Kidney (tissue), 14 donors: ENCODE data around the gene RTP5. TPM values are rescaled to one million over a fixed set of nuclear protein-coding genes. Genes with fewer than 3 reads are reported as not detected.

ENCODE experiments used
- DNase-seq, 5 donors: peaks; one replicate each; pipeline ENCODE4 v3.0.0-alpha.2; 2013 to 2020
- FAIRE-seq: peaks from 2 replicates; lab custom pipeline; 2012; peaks lifted over from hg19 to GRCh38; lab: Jason Lieb, UNC
- H3K27ac ChIP-seq, 2 donors: one replicate each; pipeline ENCODE4 v1.7.0; 2013; ENCODE audit warnings: low read depth in 2 of 2, low read length in 2 of 2, inconsistent platforms in 1 of 2
- H3K27me3 ChIP-seq: one replicate; pipeline ENCODE4 v1.7.1; 2013; ENCODE audit warnings: low read length, inconsistent platforms; ENCODE audit not compliant: control insufficient read depth, insufficient read depth
- H3K36me3 ChIP-seq, 3 donors: one replicate each; pipeline versions ENCODE4 v1.7.0 to v1.7.1; 2013; ENCODE audit warnings: low read length in 3 of 3, control low read depth in 1 of 3, inconsistent platforms in 1 of 3; ENCODE audit not compliant: insufficient read depth in 3 of 3, control insufficient read depth in 2 of 3
- H3K4me1 ChIP-seq, 3 donors: one replicate each; pipeline versions ENCODE4 v1.7.0 to v1.7.1; 2013; ENCODE audit warnings: low read length in 3 of 3, inconsistent platforms in 1 of 3, low read depth in 1 of 3; ENCODE audit not compliant: control insufficient read depth in 2 of 3, insufficient read depth in 2 of 3
- H3K4me3 ChIP-seq, 3 donors: one replicate each; pipeline versions ENCODE4 v1.7.0 to v1.8.1; 2013; ENCODE audit warnings: low read length in 3 of 3, control low read depth in 1 of 3, inconsistent platforms in 1 of 3
- H3K9ac ChIP-seq, 3 donors: one replicate each; pipeline versions ENCODE4 v1.7.0 to v1.7.1; 2013; ENCODE audit warnings: low read length in 3 of 3, control low read depth in 1 of 3, inconsistent platforms in 1 of 3
- H3K9me3 ChIP-seq, 3 donors: one replicate each; pipeline versions ENCODE4 v1.7.0 to v1.7.1; 2013; ENCODE audit warnings: low read length in 3 of 3, control low read depth in 1 of 3, inconsistent platforms in 1 of 3; ENCODE audit not compliant: control insufficient read depth in 2 of 3, insufficient read depth in 1 of 3
- intact Hi-C: fragments of 100-400 bp; cut with DNase I; formaldehyde crosslinking; loops from one replicate; pipeline ENCODE4 v1.11.1; 2022
- polyA plus RNA-seq: library from polyadenylated mRNA; stranded (reverse); fragments of 350-450 nt; fragmentation: Illumina TruSeq; extraction: RNeasy Lipid Tissue Mini Kit (QIAGEN cat#74804); gene quantifications from one replicate; pipeline ENCODE4 v1.2.3, GENCODE V29; 2014; ENCODE audit warnings: low read depth, low replicate concordance; ENCODE audit not compliant: insufficient read depth
- total RNA-seq: library from RNA; stranded (reverse); fragmentation: NEBNext Ultra II Directional; extraction: Animal tissue kit (Norgen Biotek cat#: 25700); gene quantifications from one replicate; pipeline ENCODE4 v1.2.1, GENCODE V29; 2021
- TF ChIP-seq, protein P1 (sequence below): IDR thresholded peaks from 3 replicates; pipeline ENCODE4 v1.5.1; 2012; ENCODE audit warnings: mild to moderate bottlenecking, moderate library complexity, borderline replicate concordance; ENCODE audit not compliant: insufficient read depth; ENCODE audit errors: extremely low read depth
- donor health status: control.
- donor health status: control.
- donor health status: control.
- donor health status: control.
- donor health status: control.
- donor health status: DM: yes; HTN: yes; CAD: no.
- donor health status: Normal renal cell carcinoma (clear cell type).

RTP5 gene
- total and polyA plus RNA-seq, 2 donors from 2014 or later, result 0.13 TPM; not detected in 1

DNA sequence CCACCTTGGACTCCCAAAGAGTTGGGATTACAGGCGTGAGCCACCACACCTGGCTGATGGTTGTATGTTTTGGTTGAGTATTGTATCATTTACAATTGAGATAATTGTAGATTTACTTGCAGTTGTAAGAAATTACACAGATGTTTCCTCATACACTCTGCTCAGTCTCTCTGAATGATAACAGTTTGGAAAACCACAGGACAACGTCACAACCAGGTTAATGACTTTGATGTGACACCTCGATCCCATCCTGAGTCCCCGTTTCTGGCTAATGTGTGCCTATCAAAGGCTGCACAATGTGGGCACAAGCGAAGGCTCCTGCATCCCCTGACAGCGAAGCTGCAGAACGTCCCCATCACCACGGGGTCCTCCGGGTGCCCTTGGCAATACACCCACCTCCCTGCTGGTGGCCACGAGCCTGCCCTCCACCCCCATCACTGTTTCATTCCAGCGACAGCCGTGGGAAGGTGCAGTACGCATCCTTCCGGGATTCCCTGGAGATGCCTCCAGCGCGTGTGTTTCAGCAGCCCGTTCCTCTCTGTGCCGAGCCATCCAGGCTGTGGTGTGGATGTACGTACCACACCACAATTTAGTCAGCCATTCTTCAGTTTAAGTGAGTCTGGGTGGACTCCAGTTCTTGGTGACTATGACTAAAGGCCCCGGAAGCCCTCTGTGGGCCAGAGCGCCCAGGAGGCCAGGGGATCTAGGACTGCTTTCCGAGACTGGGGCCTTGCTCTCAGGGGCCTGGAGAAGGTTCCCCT is 6.6 kb upstream of the RTP5 start:
- H3K27me3 ChIP-seq, result peaks cover 19% of the 10 kb centered on the region
- intact Hi-C loops, result no loop called here
- peaks cover 0 to 9% (median 4%) of the 10 kb centered on the region in 3 donors for H3K4me1 ChIP-seq
- DNase-seq (peak in 1 of 5 donors; percentile 63), FAIRE-seq (no peak)
- no peak overlapping the region for H3K9ac ChIP-seq
- H3K27ac ChIP-seq, result no peak overlapping the region
- H3K4me3 ChIP-seq, result no peak overlapping the region
- H3K36me3 ChIP-seq, result peaks cover 0 to 3% (median 0%) of the 10 kb centered on the region in 3 donors
- TF ChIP-seq, protein P1, sequence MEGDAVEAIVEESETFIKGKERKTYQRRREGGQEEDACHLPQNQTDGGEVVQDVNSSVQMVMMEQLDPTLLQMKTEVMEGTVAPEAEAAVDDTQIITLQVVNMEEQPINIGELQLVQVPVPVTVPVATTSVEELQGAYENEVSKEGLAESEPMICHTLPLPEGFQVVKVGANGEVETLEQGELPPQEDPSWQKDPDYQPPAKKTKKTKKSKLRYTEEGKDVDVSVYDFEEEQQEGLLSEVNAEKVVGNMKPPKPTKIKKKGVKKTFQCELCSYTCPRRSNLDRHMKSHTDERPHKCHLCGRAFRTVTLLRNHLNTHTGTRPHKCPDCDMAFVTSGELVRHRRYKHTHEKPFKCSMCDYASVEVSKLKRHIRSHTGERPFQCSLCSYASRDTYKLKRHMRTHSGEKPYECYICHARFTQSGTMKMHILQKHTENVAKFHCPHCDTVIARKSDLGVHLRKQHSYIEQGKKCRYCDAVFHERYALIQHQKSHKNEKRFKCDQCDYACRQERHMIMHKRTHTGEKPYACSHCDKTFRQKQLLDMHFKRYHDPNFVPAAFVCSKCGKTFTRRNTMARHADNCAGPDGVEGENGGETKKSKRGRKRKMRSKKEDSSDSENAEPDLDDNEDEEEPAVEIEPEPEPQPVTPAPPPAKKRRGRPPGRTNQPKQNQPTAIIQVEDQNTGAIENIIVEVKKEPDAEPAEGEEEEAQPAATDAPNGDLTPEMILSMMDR, result no peak
- peaks cover 0 to 9% (median 0%) of the 10 kb centered on the region in 3 donors for H3K9me3 ChIP-seq

DNA sequence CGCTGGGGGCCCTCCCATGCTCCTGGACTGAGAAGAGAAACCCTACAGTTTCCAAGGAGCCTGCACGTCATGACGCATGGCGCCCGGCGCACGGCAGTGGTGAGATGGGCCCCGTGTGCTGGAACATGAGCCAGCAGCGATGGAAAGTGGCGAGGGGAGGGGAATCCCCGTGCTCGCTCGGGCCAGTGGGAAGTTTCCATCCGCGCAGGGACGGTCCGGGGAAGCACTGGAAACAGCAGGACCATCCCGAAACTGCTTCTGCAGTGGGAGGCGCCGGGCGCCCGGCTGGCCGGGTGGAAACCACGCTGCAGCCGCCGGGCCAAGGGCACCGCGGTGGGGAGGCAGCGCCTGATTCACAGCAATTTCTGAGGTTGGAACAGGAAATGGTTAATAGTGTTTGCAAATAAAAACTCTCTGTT is 6.0 kb upstream of the RTP5 start:
- Histone ChIP-seq H3K36me3 (peaks cover 0 to 3% (median 0%) of the 10 kb centered on the region in 3 donors), H3K27me3 (peaks cover 19% of the 10 kb centered on the region), H3K4me1 (peaks cover 0 to 9% (median 4%) of the 10 kb centered on the region in 3 donors), H3K9ac (no peak overlapping the region), H3K4me3 (no peak overlapping the region), H3K9me3 (peaks cover 0 to 9% (median 0%) of the 10 kb centered on the region in 3 donors), H3K27ac (no peak overlapping the region)
- FAIRE-seq, result no peak
- TF ChIP-seq, protein P1, result no peak
- intact Hi-C loops, result no loop called here
- peak in 3 of 5 donors; percentile 32 to 87 (median 33) for DNase-seq

DNA sequence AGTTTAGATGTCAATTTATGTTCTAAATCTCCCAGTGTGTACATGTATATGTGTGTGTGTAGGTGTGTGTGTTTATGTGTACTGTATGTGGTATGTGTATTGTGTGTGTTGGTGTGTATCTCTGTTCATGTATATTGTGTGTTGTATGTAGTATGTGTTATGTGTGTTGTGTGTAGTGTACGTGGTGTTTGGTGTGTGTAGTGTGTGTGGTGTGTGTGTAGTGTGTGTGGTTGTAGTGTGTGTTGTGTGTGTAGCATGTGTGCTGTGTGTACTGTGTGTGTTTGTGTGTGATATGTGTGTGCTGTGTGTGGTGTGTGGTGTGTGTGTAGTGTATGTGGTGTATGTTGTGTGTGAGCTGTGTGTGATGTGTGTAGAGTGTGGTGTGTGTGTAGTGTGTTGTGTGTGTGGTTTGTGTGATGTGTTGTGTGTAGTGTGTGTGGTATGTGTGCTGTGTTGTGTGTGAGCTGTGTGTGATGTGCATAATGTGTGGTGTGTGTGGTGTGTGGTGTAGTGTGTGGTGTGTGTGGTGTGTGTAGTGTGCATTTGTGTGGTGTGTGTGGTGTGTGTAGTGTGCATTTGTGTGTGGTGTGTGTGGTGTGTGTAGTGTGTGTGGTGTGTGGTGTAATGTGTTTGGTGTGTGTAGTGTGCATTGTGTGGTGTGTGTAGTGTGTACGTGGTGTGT is 5.2 kb upstream of the RTP5 start:
- TF ChIP-seq, protein P1, result no peak
- Histone ChIP-seq H3K4me3 (peak overlapping the region in 1 of 3 donors; percentile 7), H3K9me3 (peaks cover 0 to 9% (median 0%) of the 10 kb centered on the region in 3 donors), H3K36me3 (peaks cover 0 to 3% (median 0%) of the 10 kb centered on the region in 3 donors), H3K27ac (no peak overlapping the region), H3K9ac (peak overlapping the region in 1 of 3 donors; percentile 11), H3K27me3 (peaks cover 19% of the 10 kb centered on the region), H3K4me1 (peaks cover 0 to 6% (median 4%) of the 10 kb centered on the region in 3 donors)
- intact Hi-C loops, result no loop called here
- FAIRE-seq, result no peak
- no peak for DNase-seq
